Heart left ventricle (tissue), 16 donors: ENCODE results near the gene GUCY2C. TPM values are rescaled to one million over a fixed set of nuclear protein-coding genes. Genes with fewer than 3 reads are reported as not detected.

Experiments used
- ATAC-seq, 4 donors: fragments of 200-7000 bp; cut with Tn5 transposase; one replicate each; pipeline ENCODE4 v1.9.1; 2020 to 2022; ENCODE audit warnings: moderate library complexity in 4 of 4, mild to moderate bottlenecking in 3 of 4, moderate number of reproducible peaks in 1 of 4
- DNase-seq, 5 donors: peaks; one replicate each; pipeline ENCODE4 v3.0.0-alpha.2; 2020
- H3K27ac ChIP-seq, 12 donors: fragments of 200-600 bp; sonication (generic) in 4 of 12; one replicate each; pipeline versions ENCODE4 v1.5.0 to v1.8.0; 2016 to 2022; ENCODE audit warnings: mild to moderate bottlenecking in 2 of 12
- H3K27me3 ChIP-seq, 9 donors: fragments of 200-600 bp; sonication (generic) in 2 of 9; one replicate each; pipeline versions ENCODE4 v1.5.1 to v1.8.0; 2016 to 2022; ENCODE audit warnings: mild to moderate bottlenecking in 3 of 9
- H3K36me3 ChIP-seq, 9 donors: fragments of 200-600 bp; sonication (generic) in 2 of 9; one replicate each; pipeline versions ENCODE4 v1.5.0 to v1.8.0; 2018 to 2022; ENCODE audit warnings: mild to moderate bottlenecking in 2 of 9
- H3K4me1 ChIP-seq, 12 donors: fragments of 200-600 bp; sonication (generic) in 4 of 12; one replicate each; pipeline versions ENCODE4 v1.5.0 to v1.8.0; 2016 to 2022; ENCODE audit warnings: mild to moderate bottlenecking in 3 of 12
- H3K4me3 ChIP-seq, 12 donors: fragments of 200-600 bp; sonication (generic) in 4 of 12; one replicate each; pipeline versions ENCODE4 v1.5.0 to v1.8.0; 2017 to 2022; ENCODE audit warnings: mild to moderate bottlenecking in 9 of 12, moderate library complexity in 4 of 12
- H3K9me3 ChIP-seq, 12 donors: fragments of 200-600 bp; sonication (generic) in 4 of 12; one replicate each; pipeline versions ENCODE4 v1.5.0 to v1.8.0; 2016 to 2022; ENCODE audit warnings: mild to moderate bottlenecking in 1 of 12
- POLR2A ChIP-seq, 2 donors: fragments of 450-650 bp; IDR thresholded peaks; one replicate each; pipeline ENCODE4 v1.6.1; 2017; ENCODE audit warnings: antibody characterized with exemption in 2 of 2, mild to moderate bottlenecking in 2 of 2, moderate library complexity in 2 of 2
- WGBS, 4 donors: extraction: QIAGEN DNeasy Blood & Tissue Kit in 2 of 4; methylation state at CpG; one replicate each; pipeline versions ENCODE4 v1.1.5 to v1.1.7; 2013 to 2018; 5-methylcytosine and 5-hydroxymethylcytosine counted together
- intact Hi-C, 10 donors: fragments of 100-400 bp; cut with DNase I; formaldehyde crosslinking; loops; one replicate each; pipeline versions ENCODE4 v1.11.1 to v1.14.2; 2022
- polyA plus RNA-seq, 2 donors: library from polyadenylated mRNA; stranded (reverse); fragments of 200-250 nt; gene quantifications; one replicate each; pipeline ENCODE4 v1.2.3, GENCODE V29; 2013
- total RNA-seq, 9 donors: library from RNA; depleted of rRNA in 2 of 9; stranded (reverse); fragments of >200 nt in 2 of 9; fragmentation: NEBNext Ultra II Directional in 3 of 9; extraction: Animal tissue kit (Norgen Biotek cat#: 25700) in 3 of 9; gene quantifications; one replicate each; pipeline versions ENCODE4 v1.1.0 to v1.2.4, GENCODE V29; 2016 to 2023
- TF ChIP-seq, protein P1 (sequence below), 12 donors: fragments of 200-600 bp; sonication (generic) in 4 of 12; IDR thresholded peaks; one replicate each; pipeline versions ENCODE4 v1.5.0 to v1.8.0; 2018 to 2022; ENCODE audit warnings: antibody characterized with exemption in 12 of 12, mild to moderate bottlenecking in 5 of 12
- donor health status: ischemic (EF 13 %, LVEDD 7.1; RV severe dilation, severe dysfunction).
- donor health status: healthy with polysubstance abuse.
- donor health status: DM: no; HTN: yes; CAD: no.
- donor health status: DM: no; HTN: no; CAD: no.
- donor health status: ischemic (EF 25% LVEDD 6.9; RV normal size, moderate dysfunction).
- donor health status: ischemic (EF 25% LVEDD 5.7; RV mildly dilated, moderate dysfunction).
- donor health status: healthy.
- donor health status: DM: yes; HTN: yes; CAD: no.
- donor health status: ischemic (EF 35%, LVEDD 5.7; RV mildly dilated, moderate dysfunction).
- donor health status: nonischemic (EF 11% LVEDD 7.7; RV severe dilation, severe dysfunction).
- donor health status: DM: yes; HTN: yes; CAD: no.
- donor health status: PGD.
- donor health status: ischemic (EF 29% LVEDD 5.4; RV normal size, mild dysfunction).
- donor health status: nonischemic (EF 23%, LVEDD 6.1; RV moderate dilation, normal function).

The GUCY2C gene
- total and polyA plus RNA-seq, 11 donors, result 0.03 to 0.15 TPM; not detected in 9

DNA sequence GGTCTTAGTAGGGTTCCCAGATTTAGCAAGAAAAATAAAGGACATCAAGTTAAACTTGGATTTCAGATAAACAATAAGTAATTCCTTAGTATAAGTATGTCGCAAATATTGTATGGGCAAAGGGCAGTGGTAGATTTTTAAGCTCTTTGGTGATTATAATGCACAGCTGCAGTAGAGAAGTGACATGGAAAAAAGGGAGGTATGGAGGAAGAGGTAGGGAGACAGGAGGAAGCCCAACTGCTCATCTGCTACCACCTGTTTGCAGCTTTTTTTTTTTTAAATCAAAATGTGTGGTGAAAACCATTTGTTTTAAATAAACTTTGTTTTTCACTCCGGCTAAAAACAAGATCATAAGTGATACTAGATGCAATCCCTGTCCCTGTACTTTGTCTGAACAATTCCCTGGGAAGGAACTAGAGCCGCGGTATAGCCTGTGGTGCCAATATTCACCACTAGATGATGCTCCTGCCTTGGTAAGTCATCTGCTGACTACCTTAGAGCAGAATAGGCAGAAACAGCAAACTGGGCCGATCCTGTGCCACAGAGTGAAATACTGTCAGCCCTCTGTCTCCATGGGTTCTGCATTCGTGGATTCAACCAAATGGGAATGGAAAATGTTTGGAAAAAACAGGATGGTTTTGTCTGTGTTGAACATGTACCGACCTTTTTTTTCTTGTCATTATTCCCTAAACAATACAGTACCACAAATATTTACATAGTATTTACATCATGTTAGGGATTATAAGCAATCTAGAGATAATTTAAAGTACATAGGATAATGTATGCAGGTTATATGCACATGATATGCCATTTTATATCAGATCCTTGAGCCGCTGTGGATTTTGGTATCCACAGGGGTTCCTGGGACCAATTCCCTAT, 66.3 kb downstream of the GUCY2C start:
- H3K4me1 ChIP-seq, result peaks cover 0 to 3% (median 0%) of the 10 kb centered on the region in 12 donors
- no peak for TF ChIP-seq POLR2A (IDR thresholded peaks at IDR 0.05)
- TF ChIP-seq, protein P1, sequence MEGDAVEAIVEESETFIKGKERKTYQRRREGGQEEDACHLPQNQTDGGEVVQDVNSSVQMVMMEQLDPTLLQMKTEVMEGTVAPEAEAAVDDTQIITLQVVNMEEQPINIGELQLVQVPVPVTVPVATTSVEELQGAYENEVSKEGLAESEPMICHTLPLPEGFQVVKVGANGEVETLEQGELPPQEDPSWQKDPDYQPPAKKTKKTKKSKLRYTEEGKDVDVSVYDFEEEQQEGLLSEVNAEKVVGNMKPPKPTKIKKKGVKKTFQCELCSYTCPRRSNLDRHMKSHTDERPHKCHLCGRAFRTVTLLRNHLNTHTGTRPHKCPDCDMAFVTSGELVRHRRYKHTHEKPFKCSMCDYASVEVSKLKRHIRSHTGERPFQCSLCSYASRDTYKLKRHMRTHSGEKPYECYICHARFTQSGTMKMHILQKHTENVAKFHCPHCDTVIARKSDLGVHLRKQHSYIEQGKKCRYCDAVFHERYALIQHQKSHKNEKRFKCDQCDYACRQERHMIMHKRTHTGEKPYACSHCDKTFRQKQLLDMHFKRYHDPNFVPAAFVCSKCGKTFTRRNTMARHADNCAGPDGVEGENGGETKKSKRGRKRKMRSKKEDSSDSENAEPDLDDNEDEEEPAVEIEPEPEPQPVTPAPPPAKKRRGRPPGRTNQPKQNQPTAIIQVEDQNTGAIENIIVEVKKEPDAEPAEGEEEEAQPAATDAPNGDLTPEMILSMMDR (IDR thresholded peaks at IDR 0.05), result peak; percentile 90 to 97 (median 94)
- 18 to 21% (median 19%) methylated on average over 8 of the region's 8 CpGs for WGBS, 4 donors
- DNase-seq, result peak in 4 of 5 donors; percentile 55 to 67 (median 61)
- peaks cover 0 to 4% (median 0%) of the 10 kb centered on the region in 12 donors for H3K9me3 ChIP-seq
- peak; percentile 87 to 99 (median 98) for ATAC-seq
- no peaks in the 10 kb centered on the region for H3K27me3 ChIP-seq
- no peaks in the 10 kb centered on the region for H3K36me3 ChIP-seq
- no peak overlapping the region for H3K27ac ChIP-seq
- intact Hi-C loops, result loop anchor here in 9 of 10 donors (1.0 to 10.0 kb wide), 10 partner anchors 32 to 395 kb away; no protein-coding TSS in a partner anchor
- H3K4me3 ChIP-seq, result no peak overlapping the region

DNA sequence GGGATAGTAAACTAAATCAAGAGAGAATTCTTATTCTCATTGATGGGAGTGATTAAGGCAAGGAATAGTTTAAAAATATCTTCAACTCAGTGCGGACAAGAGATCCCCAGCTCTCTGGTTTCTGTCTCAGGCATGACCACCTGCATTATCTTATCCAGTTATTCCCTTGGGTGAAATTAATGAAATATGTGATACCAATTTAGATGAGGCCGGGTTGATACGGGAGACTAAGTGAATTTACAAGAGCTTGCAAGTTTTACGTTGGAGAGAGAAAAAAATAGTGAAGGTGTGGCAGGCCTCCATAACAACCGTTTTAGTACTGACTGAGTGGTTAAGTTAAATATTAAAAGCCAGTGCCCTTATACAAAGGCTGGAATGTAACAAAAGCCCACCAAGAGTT, 67.6 kb downstream of the GUCY2C start:
- DNase-seq, result no peak
- no peak for ATAC-seq
- Histone ChIP-seq H3K36me3 (no peaks in the 10 kb centered on the region), H3K4me3 (no peak overlapping the region), H3K27ac (no peak overlapping the region), H3K27me3 (no peaks in the 10 kb centered on the region), H3K4me1 (peaks cover 0 to 3% (median 0%) of the 10 kb centered on the region in 12 donors), H3K9me3 (no peaks in the 10 kb centered on the region)
- TF ChIP-seq, protein P1 (IDR thresholded peaks at IDR 0.05), result no peak
- TF ChIP-seq POLR2A (IDR thresholded peaks at IDR 0.05), result no peak
- 62 to 75% (median 67%) methylated on average over 5 of the region's 5 CpGs for WGBS, 4 donors
- intact Hi-C loops, result loop anchor here in 4 of 10 donors (5.0 to 10.0 kb wide), 4 partner anchors 34 to 394 kb away; no protein-coding TSS in a partner anchor

DNA sequence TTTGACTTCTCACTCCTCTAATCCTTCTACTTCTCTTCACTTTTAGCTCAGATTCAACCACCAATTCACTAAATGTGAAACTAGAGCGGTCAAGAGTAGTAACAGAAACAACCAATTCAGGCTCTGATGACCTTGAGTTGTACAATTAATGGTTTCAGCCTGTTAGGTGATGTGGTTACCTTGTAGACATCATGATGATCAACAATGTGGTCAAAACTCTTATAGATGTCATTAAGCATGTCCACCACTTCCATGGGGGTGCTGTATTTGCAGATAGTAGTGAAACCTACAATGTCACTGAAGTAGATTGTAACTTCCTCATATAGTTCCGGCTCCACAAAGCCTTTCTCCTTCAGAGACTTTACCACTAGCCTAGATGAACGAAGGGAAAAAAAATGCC, 74.6 kb downstream of the GUCY2C start:
- 88 to 92% (median 90%) methylated on average over 3 of the region's 3 CpGs for WGBS, 4 donors
- Histone ChIP-seq H3K27ac (no peak overlapping the region), H3K27me3 (no peaks in the 10 kb centered on the region), H3K9me3 (no peaks in the 10 kb centered on the region), H3K4me1 (peaks cover 0 to 6% (median 1%) of the 10 kb centered on the region in 12 donors), H3K36me3 (peaks cover 0 to 4% (median 0%) of the 10 kb centered on the region in 9 donors), H3K4me3 (no peak overlapping the region)
- DNase-seq (no peak), ATAC-seq (no peak)
- TF ChIP-seq, protein P1 (IDR thresholded peaks at IDR 0.05), result no peak
- TF ChIP-seq POLR2A (IDR thresholded peaks at IDR 0.05), result no peak
- intact Hi-C loops, result loop anchor here in 2 of 10 donors (10.0 kb wide), 2 partner anchors 93 to 387 kb away; no protein-coding TSS in a partner anchor
